ENCODE results near the gene ANKS6.
A peak's percentile ranks its signal among the peaks of the same experiment; 100 is the strongest.

ANKS6 gene

GRCh38 chr9:98811051-98811650 is 14.8 kb upstream of the ANKS6 start:
- peak; percentile 56 to 88 (median 72) for DNase-seq

DNA sequence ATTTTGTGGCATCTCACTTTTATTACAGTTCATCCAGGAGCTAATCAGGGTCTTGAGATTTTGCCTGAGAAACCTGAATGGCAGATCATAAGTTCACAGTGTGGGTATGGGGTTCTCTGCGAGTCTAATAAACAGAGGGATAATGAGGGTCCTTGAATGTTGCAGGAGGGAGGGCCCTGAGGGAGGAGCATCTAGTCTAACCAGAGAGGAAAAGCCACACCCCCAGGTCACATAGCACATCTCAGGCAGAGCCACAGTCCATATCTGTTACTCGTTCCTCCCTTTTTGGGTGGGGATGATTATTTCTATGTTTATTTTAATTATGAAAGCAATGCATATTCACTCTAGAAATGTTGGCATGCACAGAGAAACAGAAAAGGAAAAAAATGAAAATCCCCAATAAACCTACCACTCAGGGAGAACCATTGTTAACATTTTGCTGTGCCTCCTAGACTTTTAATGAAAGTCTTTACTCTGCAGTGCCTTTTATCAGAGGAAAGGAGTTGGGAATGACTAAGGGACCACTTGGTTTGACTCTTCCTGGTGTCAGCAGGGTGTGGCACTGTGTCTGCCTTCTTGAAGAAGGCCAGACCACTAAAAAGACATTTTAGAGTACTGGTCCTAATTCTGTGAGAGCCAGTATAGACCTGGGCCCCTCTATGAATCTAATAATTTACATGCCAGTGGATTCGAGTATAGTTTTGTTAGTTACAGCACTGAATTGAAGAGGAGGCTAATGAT is 13.9 kb upstream of the ANKS6 start:
- DNase-seq: no peak

DNA sequence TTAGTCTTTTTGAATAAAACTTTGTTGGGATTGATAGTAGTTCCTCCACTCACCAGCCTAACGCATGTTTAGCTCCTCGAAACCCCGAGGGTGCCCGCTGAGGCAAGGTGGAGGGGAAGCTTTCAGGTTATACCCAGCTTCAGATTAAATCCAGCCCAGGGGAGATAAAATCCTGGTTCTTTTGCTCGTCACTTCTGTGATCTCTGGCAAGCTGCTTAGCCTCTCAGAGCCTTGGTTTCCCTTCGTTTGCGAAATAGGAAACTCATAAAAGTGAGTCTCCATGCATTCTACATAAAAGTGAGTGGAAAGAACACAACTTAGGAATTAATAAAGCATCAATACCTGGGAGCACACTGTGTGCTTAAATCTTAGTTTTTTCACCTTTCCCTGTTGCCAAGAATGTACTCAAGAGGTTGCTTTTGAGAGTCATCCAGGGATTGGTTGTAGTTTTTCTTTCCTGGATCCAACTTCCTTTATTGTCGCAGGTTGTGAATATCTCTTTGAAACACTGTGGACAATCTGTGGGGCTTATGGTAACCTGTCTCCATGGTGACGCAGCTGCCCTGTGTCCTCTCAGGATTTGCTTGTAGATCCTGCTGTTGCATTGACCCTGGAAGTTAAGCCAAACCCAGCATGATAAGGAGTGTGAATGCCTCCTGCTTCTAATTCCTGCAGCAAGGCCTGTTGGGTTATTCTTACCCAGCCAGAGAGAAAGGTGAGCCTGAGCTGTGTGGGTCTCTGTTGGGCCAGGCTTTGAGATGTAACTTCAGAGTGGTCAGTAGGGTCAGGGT is 13.2 kb upstream of the ANKS6 start:
- no peak for DNase-seq

DNA sequence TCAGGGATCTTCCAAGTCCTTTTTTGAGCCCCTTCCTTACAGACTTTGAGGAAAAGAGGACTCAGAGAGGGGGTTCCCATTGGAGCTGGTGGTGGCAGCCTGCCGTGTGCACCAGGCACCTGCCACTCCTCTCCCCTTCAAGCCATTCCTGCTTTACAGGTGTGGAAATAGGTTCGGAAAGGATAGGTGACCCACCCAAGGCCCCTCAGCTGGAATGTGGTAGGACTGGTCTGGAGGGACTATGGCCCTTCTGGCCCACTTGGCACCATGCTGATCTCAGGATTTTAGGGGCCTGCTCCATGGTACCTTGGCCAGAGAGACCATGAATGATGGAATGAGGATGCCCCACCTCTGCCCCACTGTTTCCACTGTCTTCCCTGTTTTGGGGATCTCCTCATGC is 12.5 kb upstream of the ANKS6 start:
- DNase-seq: no peak

DNA sequence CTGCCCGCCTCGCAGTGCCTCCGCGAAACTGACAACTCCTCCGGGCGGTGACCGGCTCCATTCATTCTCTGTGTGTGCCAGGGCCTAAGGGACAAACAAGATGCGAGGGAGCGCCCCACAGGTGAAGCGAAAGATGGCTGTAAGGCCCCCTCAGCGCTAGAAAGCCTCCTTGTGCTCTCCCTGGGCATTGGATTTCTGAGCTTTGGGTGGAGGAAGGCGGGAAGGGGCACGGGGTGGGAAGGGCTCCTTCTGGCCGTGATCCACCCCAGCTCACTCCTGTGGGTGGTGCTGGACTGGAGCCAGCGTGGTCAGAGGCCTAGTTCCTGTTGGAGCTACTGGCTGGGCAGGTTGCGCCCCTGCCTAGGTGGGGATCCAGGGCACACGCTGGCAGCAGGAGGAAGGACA is 12.1 kb upstream of the ANKS6 start:
- DNase-seq: peak; percentile 62 to 88 (median 76)

GRCh38 chr9:98807814-98808195 is 11.4 kb upstream of the ANKS6 start:
- DNase-seq: no peak

DNA sequence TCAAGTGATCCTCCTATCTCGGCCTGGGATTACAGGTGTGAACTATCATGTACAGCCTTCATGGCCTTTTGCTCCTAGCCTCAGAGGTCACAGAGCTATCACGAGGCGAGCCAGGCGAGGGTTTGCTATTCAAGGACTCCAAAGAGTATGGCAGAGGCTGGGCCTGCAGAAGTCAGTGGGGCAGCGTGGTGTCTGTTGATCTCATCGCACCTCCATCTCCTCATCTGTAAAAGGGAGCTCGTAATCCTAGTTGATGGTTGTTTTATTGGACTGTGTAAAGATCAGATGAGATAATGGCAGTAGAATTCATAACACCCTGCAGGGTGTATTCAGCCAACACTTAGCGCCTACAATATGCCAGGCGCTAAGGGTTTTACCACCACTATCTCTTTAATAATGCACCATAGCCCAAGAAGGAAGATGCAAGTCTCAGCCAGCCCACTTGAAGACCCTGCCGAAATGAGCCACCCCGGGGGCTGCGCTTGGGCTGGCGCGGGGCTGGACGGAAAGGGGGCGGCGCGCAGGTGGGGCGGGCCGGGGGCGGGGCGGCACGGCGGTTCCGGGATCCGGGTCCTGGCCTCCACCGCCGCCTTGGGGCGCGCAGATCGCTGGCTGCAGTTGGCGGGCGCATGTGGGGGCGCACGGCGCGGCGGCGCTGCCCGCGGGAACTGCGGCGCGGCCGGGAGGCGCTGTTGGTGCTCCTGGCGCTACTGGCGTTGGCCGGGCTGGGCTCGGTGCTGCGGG is 10.9 kb upstream of the ANKS6 start, which contains the start of gene GALNT12:
GALNT12 (plus strand) TSS at position 601 of the 744 bp plus-strand sequence; CDS start at position 630, 29 bp downstream.
- DNase-seq: peak; percentile 21 to 80 (median 57)

DNA sequence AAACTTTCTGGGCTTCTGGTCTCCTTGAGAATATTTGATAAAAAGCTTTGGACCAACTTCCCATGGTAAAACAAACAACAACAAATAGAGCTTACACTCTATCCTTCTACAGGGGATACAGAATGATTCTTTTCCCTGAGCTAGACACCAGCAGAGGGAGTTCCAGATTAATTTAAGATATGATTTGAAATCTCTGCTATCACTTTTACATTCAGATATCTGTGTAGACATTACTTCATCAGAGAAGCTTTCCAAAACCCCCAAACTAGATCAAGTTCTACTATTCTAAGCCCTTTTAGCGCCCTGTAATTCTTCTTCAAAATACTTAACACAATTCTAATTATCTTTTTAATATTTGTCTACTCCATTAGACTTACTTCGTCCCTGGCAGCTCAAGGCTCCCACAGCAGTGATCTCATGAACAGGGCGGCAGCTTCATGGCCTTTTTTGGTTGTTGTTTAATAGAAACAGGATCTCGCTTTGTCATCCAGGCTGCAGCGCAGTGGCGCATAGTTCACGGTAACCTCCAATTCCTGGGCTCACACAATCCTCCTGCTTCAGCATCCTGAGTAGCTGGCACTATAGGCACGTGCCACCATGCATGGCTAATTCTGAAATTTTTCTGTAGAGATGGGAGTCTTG is 10.2 kb upstream of the ANKS6 start:
- peak in 2 of 4 experiments; percentile 25 to 55 for DNase-seq

DNA sequence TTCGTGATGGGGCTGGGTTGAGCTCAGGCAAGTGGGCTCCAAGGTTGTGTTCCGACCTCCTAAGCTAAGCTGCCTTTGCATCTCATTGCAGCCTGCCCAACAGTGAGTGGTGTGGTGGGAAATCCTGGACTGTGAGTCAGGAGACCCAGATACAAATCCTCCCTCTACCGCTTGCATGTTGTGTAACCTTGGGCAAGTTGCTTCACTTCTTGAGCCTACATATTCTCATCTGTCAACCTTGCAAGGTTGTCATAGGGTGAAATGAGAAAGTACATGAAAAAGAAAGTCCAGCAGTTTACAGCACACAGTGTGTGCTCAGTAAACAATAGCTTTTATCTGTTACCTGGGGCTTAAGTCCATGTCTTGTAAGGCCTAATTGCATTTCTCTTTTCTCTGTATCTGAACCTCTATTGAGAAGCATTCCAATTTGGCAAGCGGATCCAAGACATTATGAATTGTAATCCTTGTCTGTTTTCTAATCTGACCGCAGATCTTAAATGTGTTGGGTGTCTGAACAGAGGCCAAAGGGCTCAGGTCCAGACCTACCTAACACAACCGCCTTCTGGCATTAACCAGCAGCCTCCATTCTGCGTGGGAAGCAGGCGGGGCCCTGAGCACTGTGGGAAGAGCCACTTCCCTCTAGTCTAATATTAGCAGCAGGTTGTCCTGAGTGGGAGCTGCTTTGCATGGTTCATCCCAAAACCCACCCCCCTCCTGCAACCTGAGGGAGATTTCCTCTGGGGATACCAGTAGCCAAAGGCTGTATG is 9.3 kb upstream of the ANKS6 start:
- peak; percentile 42 to 75 (median 64) for DNase-seq

DNA sequence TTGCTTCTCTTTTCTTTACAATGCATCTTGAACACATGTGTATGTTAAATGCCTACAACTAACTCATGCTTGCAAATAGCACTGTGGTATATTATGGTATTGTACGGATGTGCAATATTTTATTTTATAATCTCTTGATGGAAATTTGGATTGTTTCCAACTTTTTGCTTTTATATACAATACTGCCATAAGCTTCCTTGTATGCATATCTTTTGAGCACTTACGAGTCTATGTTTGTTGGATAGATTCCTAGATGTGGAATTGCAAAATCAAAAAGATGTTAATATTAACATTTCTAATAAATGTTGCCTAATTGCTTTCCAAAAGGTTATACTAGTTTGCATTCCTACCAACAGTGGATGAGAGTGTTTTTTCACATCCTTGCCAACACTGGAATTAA is 7.7 kb upstream of the ANKS6 start:
- DNase-seq: no peak

- DNase-seq: no peak
Observed at GRCh38 chr9:98801969-98802371, 5.6 kb upstream of the ANKS6 start.

- DNase-seq: no peak
Observed at GRCh38 chr9:98801561-98801960, 5.2 kb upstream of the ANKS6 start.

DNA sequence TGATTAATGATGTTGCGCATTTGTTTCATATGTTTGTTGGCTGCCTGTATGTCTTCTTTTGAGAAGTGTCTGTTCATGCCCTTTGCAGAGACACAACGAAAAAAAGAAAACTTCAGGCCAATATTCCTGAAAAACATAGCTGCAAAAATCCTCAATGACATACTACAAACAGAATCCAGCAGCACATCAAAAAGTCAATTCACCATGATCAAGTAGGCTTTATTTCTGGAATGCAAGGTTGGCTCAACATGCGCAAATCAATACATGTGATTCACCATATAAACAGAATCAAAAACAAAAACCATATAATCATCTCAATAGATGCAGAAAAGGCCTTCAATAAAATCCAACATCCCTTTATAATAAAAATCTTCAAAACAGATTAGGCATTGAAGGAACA is 1.9 kb upstream of the ANKS6 start:
- DNase-seq: no peak

- no peak for DNase-seq
Observed at GRCh38 chr9:98797491-98797890, 1.1 kb upstream of the ANKS6 start.

GRCh38 chr9:98795970-98796363 is 388 bp downstream of the ANKS6 start:
- DNase-seq: no peak

DNA sequence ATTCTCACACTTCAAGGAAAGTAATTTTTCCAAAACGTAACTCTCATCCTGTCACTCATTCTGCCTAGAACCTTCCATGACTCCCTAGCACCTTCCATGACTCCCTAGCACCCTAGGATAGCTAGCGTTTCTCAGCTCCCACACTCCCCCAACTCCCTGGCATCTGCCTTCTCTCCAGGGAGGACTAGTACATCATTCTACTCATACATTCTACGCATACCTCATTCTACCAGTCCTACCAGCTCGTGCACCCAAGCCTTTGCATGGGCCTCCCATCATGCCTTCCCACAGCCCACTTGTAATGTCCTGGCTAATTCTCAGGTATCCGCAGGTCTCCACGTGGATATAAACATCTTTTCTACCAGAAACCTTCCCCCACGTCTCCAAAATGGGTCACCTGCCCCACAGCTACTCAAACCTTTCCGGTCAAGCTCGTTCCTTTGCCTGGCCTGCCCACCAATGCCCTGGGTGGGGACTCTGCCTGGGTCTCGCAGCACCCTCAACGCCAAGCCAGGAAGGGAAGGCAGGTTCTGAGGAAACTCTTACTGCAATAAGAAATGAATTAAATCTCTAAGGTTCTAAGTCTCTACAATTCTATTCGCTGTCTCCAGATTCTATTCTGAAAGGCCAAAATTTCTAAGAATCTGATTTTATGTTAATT is 930 bp downstream of the ANKS6 start:
- DNase-seq: no peak

GRCh38 chr9:98794802-98795201 is 1.6 kb downstream of the ANKS6 start:
- DNase-seq: no peak

DNA sequence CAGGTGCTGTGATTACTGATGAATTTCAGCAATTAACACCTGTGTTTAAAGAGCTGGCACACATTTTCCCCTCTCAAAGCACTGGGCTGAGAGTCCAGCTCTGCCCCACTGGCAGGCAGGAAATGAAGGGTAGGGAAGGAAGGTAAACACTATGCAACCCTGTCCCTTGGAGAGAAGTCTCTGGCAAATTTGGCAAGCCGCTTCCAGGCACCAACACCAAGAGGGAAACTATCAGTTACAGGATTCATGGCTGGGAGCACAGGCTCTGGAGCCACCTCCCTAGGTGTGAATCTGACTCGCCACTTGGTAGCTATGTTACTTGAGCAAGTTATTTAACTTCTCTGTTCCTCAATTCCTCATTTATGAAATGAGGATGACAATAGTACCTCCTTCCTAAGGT is 3.3 kb downstream of the ANKS6 start:
- no peak for DNase-seq

- no peak for DNase-seq
Observed at GRCh38 chr9:98791608-98792490, 4.5 kb downstream of the ANKS6 start.
